GM19099 (cell line): Measurements from ENCODE around the gene LCT.

ENCODE experiments used
- POLR2A ChIP-seq: IDR thresholded peaks from 3 replicates; pipeline ENCODE4 v1.6.1; 2011; ENCODE audit warnings: low read depth; ENCODE audit not compliant: insufficient read length; ENCODE audit errors: extremely low read depth

LCT gene

GRCh38 chr2:135836596-135837270 lies at the start of gene LCT:
TSS of gene LCT (minus strand) at chr2:135837184. CDS start at chr2:135837169, 15 bp downstream.
- TF ChIP-seq POLR2A: no peak

- TF ChIP-seq POLR2A: no peak
Measured at GRCh38 chr2:135885709-135886108, 48.7 kb upstream of the LCT start.

DNA sequence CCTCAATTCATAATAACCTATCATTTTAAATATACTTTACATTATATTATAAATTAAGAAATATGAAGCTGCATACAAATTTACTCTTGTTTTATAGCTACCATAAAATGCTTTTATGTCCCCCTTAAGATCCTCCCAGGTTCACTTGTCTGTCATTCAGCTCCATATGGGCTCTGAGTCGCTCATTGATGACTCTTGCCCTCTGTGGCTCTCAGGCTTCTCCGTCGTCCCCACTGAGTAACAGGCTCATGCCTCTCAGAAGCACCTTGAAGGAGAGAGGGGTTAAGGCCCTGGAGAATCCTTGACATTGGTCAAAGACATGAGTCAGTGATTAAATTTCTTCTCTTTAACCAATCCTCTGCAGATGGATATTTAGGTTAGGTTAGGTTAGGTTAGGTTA lies 45.4 kb upstream of the LCT start:
- TF ChIP-seq POLR2A: no peak

- TF ChIP-seq POLR2A: peak; percentile 64
Measured at GRCh38 chr2:135876066-135876711, 39.2 kb upstream of the LCT start, which contains the start of gene MCM6. TSS of gene MCM6 (minus strand) at chr2:135876443. CDS start at chr2:135876365, 78 bp downstream.

DNA sequence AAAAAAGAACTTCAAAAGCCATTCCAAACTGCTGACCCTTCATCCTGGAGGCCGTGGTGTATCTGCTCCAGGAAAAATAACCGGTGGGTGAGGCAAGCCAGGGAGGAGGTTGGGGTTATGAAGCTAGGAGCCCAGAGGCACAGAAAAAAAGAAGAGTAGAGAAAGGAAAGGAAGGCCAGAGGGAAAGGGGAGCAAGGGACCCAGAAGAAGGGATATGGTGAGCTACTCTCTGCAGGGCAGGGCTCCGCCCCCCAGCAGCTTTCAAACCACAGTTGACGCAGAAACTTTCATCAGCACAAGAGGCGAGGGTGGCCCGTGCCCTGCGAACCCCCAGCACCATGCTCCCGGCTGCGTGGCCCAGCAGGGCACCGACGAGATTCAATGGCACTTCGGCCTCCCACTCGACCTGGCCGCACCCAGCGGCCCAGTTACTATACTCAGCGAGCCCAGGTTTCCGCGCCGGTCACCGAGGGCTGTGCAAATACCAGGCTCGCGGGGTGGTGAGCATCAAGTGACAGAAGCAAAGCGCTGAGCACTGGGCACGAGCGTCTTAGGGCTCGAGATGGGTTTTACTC lies 38.6 kb upstream of the LCT start:
- TF ChIP-seq POLR2A: peak; percentile 60

GRCh38 chr2:135874777-135875365 lies 37.9 kb upstream of the LCT start:
- TF ChIP-seq POLR2A: no peak

- TF ChIP-seq POLR2A: no peak
Measured at GRCh38 chr2:135870571-135870970, 33.6 kb upstream of the LCT start.

DNA sequence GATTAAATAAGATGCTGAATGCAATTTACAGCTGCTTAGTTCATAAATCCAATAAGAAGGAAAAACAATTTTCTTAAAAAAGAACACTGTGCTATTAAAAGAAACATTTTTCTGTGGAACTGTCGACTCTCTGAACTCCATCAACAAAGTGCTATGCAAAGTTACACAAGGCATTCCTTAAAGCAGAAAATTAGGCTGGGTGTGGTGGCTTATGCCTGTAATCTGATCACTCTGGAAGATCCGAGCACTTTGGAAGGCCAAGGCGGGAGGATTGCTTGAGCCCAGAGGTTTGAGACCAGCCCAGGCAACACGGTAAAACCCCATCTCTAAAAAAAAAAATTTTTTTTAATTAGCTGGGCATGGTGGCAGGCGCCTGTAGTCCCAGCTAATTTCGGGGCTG lies 26.2 kb upstream of the LCT start:
- TF ChIP-seq POLR2A: no peak

DNA sequence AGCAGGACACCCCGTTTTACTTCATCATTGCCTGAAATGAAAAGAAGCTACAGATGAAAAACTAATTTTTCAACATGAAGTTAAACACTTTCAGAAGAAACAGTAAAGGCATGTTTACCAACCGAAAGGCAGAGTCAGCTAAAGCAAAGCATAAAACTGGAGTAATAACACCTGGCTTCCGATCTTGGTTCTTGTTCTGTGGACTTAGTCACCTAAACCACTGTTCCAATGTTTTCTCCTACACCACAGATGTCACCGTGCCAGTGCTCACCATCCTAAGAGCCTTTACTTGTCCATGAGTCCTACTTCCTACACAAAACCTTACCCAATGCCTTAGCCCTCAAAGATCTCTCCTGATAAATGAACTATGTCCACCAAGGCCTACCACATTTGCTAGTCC lies 25.7 kb upstream of the LCT start:
- no peak for TF ChIP-seq POLR2A

DNA sequence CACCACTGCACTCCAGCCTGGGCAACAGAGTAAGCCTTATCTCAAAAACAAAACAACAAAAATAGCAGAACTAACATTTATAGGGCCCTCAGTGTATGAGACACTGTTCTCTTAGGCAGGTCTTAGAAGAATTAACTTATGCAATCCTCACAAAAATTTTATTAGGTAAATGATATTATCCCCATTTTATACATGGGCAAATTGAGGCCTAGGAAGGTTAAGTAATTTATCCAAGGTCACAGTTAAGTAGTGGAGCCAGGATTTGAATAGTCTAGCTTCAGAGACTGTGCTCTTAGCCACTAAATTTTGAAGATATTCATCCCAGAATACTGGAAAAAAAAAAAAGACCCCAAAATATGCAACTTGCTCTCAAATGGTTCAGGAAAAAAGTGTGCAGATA lies 16.4 kb upstream of the LCT start:
- no peak for TF ChIP-seq POLR2A

- TF ChIP-seq POLR2A: no peak
Measured at GRCh38 chr2:135851858-135852257, 14.9 kb upstream of the LCT start.

- TF ChIP-seq POLR2A: no peak
Measured at GRCh38 chr2:135850892-135851668, 14.1 kb upstream of the LCT start.

DNA sequence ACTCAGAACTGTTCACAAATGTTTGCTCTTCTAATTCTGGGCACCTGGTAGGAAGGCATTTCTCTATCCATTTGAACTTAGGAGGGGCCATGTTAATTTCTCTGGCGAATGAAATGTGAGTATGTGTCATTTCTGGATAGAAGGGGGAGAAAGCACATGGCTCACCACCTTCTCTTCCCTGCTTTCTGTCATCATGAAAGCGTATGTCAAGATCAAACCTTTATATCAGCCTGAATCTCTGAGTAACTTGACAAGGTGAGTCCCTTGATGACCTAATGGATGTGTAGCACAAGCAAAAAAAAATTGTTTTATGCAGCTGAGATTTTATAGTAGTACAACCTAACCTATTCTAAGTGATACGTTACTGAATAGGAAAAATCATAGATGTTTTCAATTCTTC lies 12.1 kb upstream of the LCT start:
- TF ChIP-seq POLR2A: no peak

DNA sequence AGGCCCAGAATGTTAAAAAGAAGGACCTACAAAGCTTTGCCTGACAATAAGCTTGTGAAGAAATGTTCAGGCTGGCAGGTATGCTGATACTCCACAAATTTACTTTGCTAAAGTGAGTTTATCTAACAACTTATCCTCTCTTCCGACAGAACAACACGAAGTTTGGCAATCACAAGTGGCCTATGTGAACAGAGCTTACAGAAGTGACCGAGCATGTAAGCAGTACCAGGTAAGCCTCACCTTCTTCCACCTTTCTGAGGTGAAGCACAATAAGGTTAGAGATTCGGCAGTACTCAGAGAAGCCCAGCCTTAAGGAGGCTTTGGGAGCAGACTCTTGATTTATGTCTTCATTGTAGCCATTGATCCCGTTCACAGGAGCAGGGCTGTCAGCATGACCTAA lies 9.0 kb upstream of the LCT start:
- no peak for TF ChIP-seq POLR2A

DNA sequence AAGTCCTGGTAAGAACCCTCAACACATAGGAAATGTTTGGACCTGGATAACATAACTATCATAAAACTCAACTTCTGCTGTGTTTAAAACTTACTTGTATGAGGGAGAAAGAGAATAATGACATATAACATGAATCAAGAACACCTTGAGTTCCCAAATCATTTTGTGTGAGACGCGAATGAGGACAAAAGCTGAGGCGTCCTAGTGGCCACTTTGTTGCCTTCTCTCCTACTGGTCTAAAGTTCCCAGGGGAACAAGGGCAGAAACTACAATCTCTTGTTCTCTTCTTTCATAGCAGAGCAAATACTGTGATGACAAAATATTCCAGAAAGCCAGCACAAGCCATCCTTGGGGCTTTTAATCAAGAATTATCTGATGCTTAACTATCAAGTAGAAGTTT lies 8.3 kb upstream of the LCT start:
- TF ChIP-seq POLR2A: no peak
